ENCODE results near the gene FLVCR2. TPM values are rescaled to one million over a fixed set of nuclear protein-coding genes. Genes with fewer than 3 reads are reported as not detected.

FLVCR2 gene
- total and polyA plus RNA-seq, 2 donors (not counting 1 experiment from before 2014, with no cell fraction given), result 0.31 to 1.6 TPM

GRCh38 chr14:75654127-75654732 lies 75.8 kb downstream of the FLVCR2 start:
- H3K9me3 Mint-ChIP-seq (ENCODE audit: insufficient read depth), result no peaks in the 10 kb centered on the region
- Histone ChIP-seq H3K4me1 (ENCODE audit: control insufficient read depth in 2 of 2, insufficient read depth in 2 of 2, low read length in 2 of 2) (no peaks in the 10 kb centered on the region), H3K36me3 (replicated peaks in 1 of 2; ENCODE audit: control extremely low read depth in 1 of 2, control insufficient read depth in 1 of 2, extremely low read depth in 1 of 2, insufficient read depth in 2 of 2, low read length in 1 of 2) (peaks cover 4 to 71% of the 10 kb centered on the region in 2 experiments), H2AFZ (ENCODE audit: insufficient read depth, low read depth, low read length, poor library complexity, severe bottlenecking) (no peak overlapping the region), H3K9me3 (ENCODE audit: control extremely low read depth in 1 of 3, control insufficient read depth in 2 of 3, insufficient read depth in 1 of 3, low read length in 2 of 3) (no peaks in the 10 kb centered on the region), H3K27ac (ENCODE audit: low read length in 2 of 2) (no peak overlapping the region), H3K4me2 (replicated peaks; ENCODE audit: low read depth, low read length, poor library complexity, severe bottlenecking) (no peak overlapping the region), H3K9ac (ENCODE audit: low read length) (no peak overlapping the region), H3K79me2 (ENCODE audit: control insufficient read depth, insufficient read depth, low read length) (no peaks in the 10 kb centered on the region), H3K27me3 (replicated peaks in 1 of 4; ENCODE audit: control extremely low read depth in 1 of 4, control insufficient read depth in 3 of 4, insufficient read depth in 4 of 4, low read length in 3 of 4) (no peaks in the 10 kb centered on the region), H4K20me1 (ENCODE audit: control insufficient read depth, insufficient read depth, low read length, poor library complexity, severe bottlenecking) (no peaks in the 10 kb centered on the region), H3K4me3 (ENCODE audit: control extremely low read depth in 1 of 5, extremely low read depth in 1 of 5, insufficient read depth in 1 of 5, low read depth in 2 of 5, low read length in 4 of 5) (no peak overlapping the region)
- DNase-seq, result peak; percentile 82
- ATAC-seq (ENCODE audit: low read depth), result peak; percentile 96
- intact Hi-C loops (cut with micrococcal nuclease), result loop anchor here (1.0 to 5.0 kb wide), 2 partner anchors 77 to 347 kb away; no protein-coding TSS in a partner anchor
- ChIA-PET CTCF (interaction anchor here (0.5 to 13.9 kb wide), 38 partner anchors 9 to 1466 kb away, joined by 3 to 447 read pairs (median 4); partner anchors contain the start of gene FLVCR2), POLR2A (no interaction called here)
- 0% methylated on average over 2 of the region's 4 CpGs for WGBS (ENCODE audit: insufficient coverage)
- no peak for TF ChIP-seq EZH2 (IDR thresholded peaks at IDR 0.05; ENCODE audit: borderline replicate concordance, insufficient read depth, low read depth, low read length, poor library complexity, severe bottlenecking)
- TF ChIP-seq CTCF (IDR thresholded peaks at IDR 0.05), result peak; percentile 94
- no peak overlapping the region for H3K27ac Mint-ChIP-seq
- H3K4me3 Mint-ChIP-seq, result no peak overlapping the region
- peaks cover 4% of the 10 kb centered on the region for H3K4me1 Mint-ChIP-seq
- no peaks in the 10 kb centered on the region for H3K27me3 Mint-ChIP-seq

GRCh38 chr14:75655235-75655634 lies 76.8 kb downstream of the FLVCR2 start:
- 0% methylated on average over 1 of the region's 1 CpG for WGBS (ENCODE audit: insufficient coverage)
- no peak overlapping the region for H3K4me3 Mint-ChIP-seq

More at GRCh38 chr14:75655235-75655634, 76.8 kb downstream of the FLVCR2 start:
- DNase-seq, result no peak
- Histone ChIP-seq H4K20me1 (ENCODE audit: control insufficient read depth, insufficient read depth, low read length, poor library complexity, severe bottlenecking) (no peaks in the 10 kb centered on the region), H3K79me2 (ENCODE audit: control insufficient read depth, insufficient read depth, low read length) (no peaks in the 10 kb centered on the region), H3K4me2 (replicated peaks; ENCODE audit: low read depth, low read length, poor library complexity, severe bottlenecking) (no peak overlapping the region), H3K27ac (ENCODE audit: low read length in 2 of 2) (no peak overlapping the region), H3K9ac (ENCODE audit: low read length) (no peak overlapping the region), H3K27me3 (replicated peaks in 1 of 4; ENCODE audit: control extremely low read depth in 1 of 4, control insufficient read depth in 3 of 4, insufficient read depth in 4 of 4, low read length in 3 of 4) (no peaks in the 10 kb centered on the region), H3K9me3 (ENCODE audit: control extremely low read depth in 1 of 3, control insufficient read depth in 2 of 3, insufficient read depth in 1 of 3, low read length in 2 of 3) (no peaks in the 10 kb centered on the region), H3K36me3 (replicated peaks in 1 of 2; ENCODE audit: control extremely low read depth in 1 of 2, control insufficient read depth in 1 of 2, extremely low read depth in 1 of 2, insufficient read depth in 2 of 2, low read length in 1 of 2) (peaks cover 4 to 61% of the 10 kb centered on the region in 2 experiments), H2AFZ (ENCODE audit: insufficient read depth, low read depth, low read length, poor library complexity, severe bottlenecking) (no peak overlapping the region), H3K4me3 (ENCODE audit: control extremely low read depth in 1 of 5, extremely low read depth in 1 of 5, insufficient read depth in 1 of 5, low read depth in 2 of 5, low read length in 4 of 5) (no peak overlapping the region), H3K4me1 (ENCODE audit: control insufficient read depth in 2 of 2, insufficient read depth in 2 of 2, low read length in 2 of 2) (peaks cover 5 to 6% of the 10 kb centered on the region in 2 donors)
- Mint-ChIP-seq H3K27ac (no peak overlapping the region), H3K27me3 (no peaks in the 10 kb centered on the region), H3K9me3 (ENCODE audit: insufficient read depth) (no peaks in the 10 kb centered on the region), H3K4me1 (peaks cover 8% of the 10 kb centered on the region)
- CTCF ChIA-PET, result interaction anchor here (0.8 to 13.9 kb wide), 24 partner anchors 9 to 350 kb away, joined by 3 to 447 read pairs (median 4); partner anchors contain the start of gene FLVCR2
- intact Hi-C loops (cut with micrococcal nuclease), result no loop called here
- ATAC-seq (ENCODE audit: low read depth), result no peak
- TF ChIP-seq EZH2 (IDR thresholded peaks at IDR 0.05; ENCODE audit: borderline replicate concordance, insufficient read depth, low read depth, low read length, poor library complexity, severe bottlenecking), result no peak
- no peak for TF ChIP-seq CTCF (IDR thresholded peaks at IDR 0.05)
- POLR2A ChIA-PET, result no interaction called here
